Motor neuron (in vitro differentiated cells): ENCODE measurements around the gene FURIN. TPM values are rescaled to one million over a fixed set of nuclear protein-coding genes. Genes with fewer than 3 reads are reported as not detected.

Source experiments
- ATAC-seq, 8 experiments: fragments of 200-7000 bp; cut with Tn5 transposase; replicated peaks in 6 of 8; 2 replicates each; pipeline ENCODE4 v1.8.0; 2021; ENCODE audit warnings: mild to moderate bottlenecking in 8 of 8, moderate library complexity in 8 of 8
- H3K27ac ChIP-seq, 2 donors: fragments of 250-450 bp; sonication (Bioruptor Pico); 2 replicates each; pipeline ENCODE4 v1.9.0; 2021; ENCODE audit warnings: antibody characterized with exemption in 2 of 2, mild to moderate bottlenecking in 2 of 2, moderate library complexity in 1 of 2
- H3K4me1 ChIP-seq, 2 donors: fragments of 250-450 bp; sonication (Bioruptor Pico); replicated peaks in 1 of 2; 2 replicates each; pipeline ENCODE4 v1.6.1; 2021; ENCODE audit warnings: antibody characterized with exemption in 2 of 2, mild to moderate bottlenecking in 2 of 2, moderate library complexity in 1 of 2
- H3K4me3 ChIP-seq, 5 donors: fragments of 250-450 bp; sonication (Bioruptor Pico); 2 replicates each; pipeline ENCODE4 v1.9.0; 2021; ENCODE audit warnings: antibody characterized with exemption in 5 of 5, mild to moderate bottlenecking in 5 of 5, moderate library complexity in 4 of 5
- WGBS, 10 experiments: fragments of 450-650 bp; shearing (Covaris generic); methylation state at CpG; one replicate each; pipeline ENCODE4 v1.0.0; 2022; 5-methylcytosine and 5-hydroxymethylcytosine counted together
- in situ Hi-C, 9 experiments: fragments of 400-800 bp; cut with MboI; loops; one replicate each; pipeline ENCODE4 v1.15.0; 2021; ENCODE audit warnings: low sequenced_read_pairs in 9 of 9, low pct_unique_long_range_greater_than_20kb in 2 of 9; ENCODE audit not compliant: unreplicated experiment in 9 of 9
- total RNA-seq, 8 experiments: library from RNA; unstranded; fragments of 300-600 nt; gene quantifications; 2 replicates each; pipeline versions ENCODE4 v1.2.3 to v1.2.4, GENCODE V29; 2022

Gene FURIN
- total RNA-seq, 8 experiments from 2014 or later = 4.6 to 32.3 (median 14.7) TPM

DNA sequence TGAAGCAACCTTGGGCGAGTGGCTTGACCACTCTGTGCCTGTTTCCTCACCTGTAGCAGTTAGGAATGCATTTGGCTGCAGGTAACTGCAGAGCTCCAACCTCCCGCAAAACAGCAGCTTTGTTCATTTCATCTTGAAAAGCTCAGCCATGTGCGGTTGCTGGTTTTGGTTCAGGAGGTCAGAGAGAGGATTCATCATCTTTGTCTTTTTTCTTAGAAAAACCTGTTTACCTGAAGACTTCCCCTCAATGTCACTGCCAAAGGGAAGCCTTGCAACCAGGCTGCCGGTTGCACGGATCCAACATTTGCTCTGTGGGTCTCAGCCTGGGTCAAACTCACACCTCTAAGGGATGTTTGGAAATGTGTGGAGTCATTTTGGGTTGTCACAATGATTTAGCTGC is 16.4 kb upstream of the FURIN start:
- no peak for ATAC-seq
- WGBS, 10 experiments = 20 to 94% (median 62%) methylated on average over 1 to 5 of the region's 5 CpGs
- Histone ChIP-seq H3K4me3 (no peak overlapping the region), H3K4me1 (no peaks in the 10 kb centered on the region), H3K27ac (no peak overlapping the region)
- in situ Hi-C loops = loop anchor here in 1 of 9 experiments (25.0 kb wide), 1 partner anchor 190 kb away; no protein-coding TSS in a partner anchor

GRCh38 chr15:90855139-90855538 is 13.2 kb upstream of the FURIN start:
- Histone ChIP-seq H3K27ac (no peak overlapping the region), H3K4me3 (no peak overlapping the region), H3K4me1 (no peaks in the 10 kb centered on the region)
- no peak for ATAC-seq
- WGBS, 10 experiments = 51 to 100% (median 80%) methylated on average over 1 to 6 of the region's 9 CpGs; no CpG with 5 or more reads in 3 of the 10 experiments
- in situ Hi-C loops = loop anchor here in 1 of 9 experiments (25.0 kb wide), 1 partner anchor 193 kb away; no protein-coding TSS in a partner anchor

GRCh38 chr15:90857337-90857736 is 11.1 kb upstream of the FURIN start:
- no peaks in the 10 kb centered on the region for H3K4me1 ChIP-seq
- WGBS, 10 experiments = 55 to 96% (median 82%) methylated on average over 1 to 7 of the region's 8 CpGs; no CpG with 5 or more reads in 3 of the 10 experiments
- H3K4me3 ChIP-seq = no peak overlapping the region
- in situ Hi-C loops = loop anchor here in 1 of 9 experiments (25.0 kb wide), 1 partner anchor 195 kb away; no protein-coding TSS in a partner anchor
- ATAC-seq = no peak
- H3K27ac ChIP-seq = no peak overlapping the region

- Histone ChIP-seq H3K27ac (no peak overlapping the region), H3K4me1 (no peaks in the 10 kb centered on the region), H3K4me3 (no peak overlapping the region)
- WGBS, 10 experiments = 60 to 100% (median 93%) methylated on average over 1 to 7 of the region's 8 CpGs; no CpG with 5 or more reads in 2 of the 10 experiments
- in situ Hi-C loops = loop anchor here in 1 of 9 experiments (25.0 kb wide), 1 partner anchor 196 kb away; no protein-coding TSS in a partner anchor
- ATAC-seq = no peak
Observed at GRCh38 chr15:90857883-90858443, 10.4 kb upstream of the FURIN start.

DNA sequence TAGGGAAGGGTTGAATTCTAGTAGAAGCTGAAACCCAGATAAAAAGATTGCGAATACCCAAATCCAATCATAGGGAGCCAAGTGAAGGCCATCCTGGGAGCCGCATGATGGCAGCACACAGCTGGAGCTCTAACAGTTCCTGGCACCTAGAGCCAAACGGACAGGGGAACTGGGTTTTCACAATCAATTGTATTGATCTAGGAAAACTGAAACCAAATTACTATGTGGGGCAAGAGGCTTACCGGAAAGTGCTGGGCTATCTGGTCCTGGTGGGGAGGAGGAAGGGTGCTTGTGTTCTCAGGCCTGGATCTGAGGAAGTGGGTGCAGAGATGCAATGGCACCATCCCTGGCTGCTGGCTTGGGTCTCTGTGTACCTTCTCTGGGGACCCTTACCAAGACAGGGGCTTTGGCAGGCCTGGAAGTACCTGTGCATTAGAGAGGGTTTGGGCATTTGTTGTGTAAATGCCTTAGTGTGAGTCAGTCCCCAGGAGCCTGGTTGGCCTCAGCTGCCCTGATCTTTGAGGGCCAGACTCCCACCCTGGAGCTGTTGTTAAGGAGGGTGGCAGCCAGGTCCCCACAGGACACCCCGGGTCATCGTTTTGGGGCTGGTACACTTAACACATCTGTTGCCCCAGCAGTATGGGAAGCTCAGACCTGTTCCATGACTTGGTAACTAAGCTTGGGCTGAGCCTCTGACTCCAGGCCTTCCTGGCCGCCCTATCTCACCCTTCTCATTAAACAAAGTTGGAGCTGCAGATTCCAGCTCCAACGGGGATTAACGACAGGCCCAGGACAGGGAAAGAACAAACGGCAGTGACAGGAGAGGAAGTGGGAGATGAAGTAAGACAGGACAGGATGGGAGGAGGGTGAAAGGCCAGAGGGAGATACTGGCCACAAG is 8.9 kb upstream of the FURIN start:
- WGBS, 10 experiments = 40 to 93% (median 67%) methylated on average over 1 to 4 of the region's 10 CpGs; no CpG with 5 or more reads in 2 of the 10 experiments
- in situ Hi-C loops = loop anchor here in 1 of 9 experiments (25.0 kb wide), 1 partner anchor 197 kb away; no protein-coding TSS in a partner anchor
- no peak overlapping the region for H3K27ac ChIP-seq
- H3K4me1 ChIP-seq = no peaks in the 10 kb centered on the region
- no peak for ATAC-seq
- no peak overlapping the region for H3K4me3 ChIP-seq

DNA sequence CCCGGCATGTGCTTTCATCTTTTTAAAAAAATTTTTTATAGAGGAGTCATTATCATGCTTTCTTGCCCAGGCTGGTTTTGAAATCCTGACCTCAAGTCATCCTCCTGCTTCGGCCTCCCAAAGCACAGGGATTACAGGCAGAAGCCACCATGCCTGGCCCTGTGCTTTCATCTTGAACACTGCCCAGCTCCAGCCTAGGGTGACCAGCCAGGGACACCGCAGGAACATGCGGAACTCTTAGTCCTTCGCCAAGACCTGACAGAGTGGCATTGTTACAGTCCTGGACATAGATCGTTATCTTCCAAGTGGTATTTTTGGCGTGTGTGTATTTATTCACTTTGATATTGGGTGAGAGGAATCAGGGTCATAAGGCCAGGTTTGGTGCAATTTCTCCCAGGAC is 7.9 kb upstream of the FURIN start:
- H3K4me1 ChIP-seq = no peaks in the 10 kb centered on the region
- H3K4me3 ChIP-seq = no peak overlapping the region
- no peak for ATAC-seq
- WGBS, 10 experiments = 78 to 100% (median 100%) methylated on average over 1 to 6 of the region's 7 CpGs; no CpG with 5 or more reads in 4 of the 10 experiments
- H3K27ac ChIP-seq = no peak overlapping the region
- in situ Hi-C loops = loop anchor here in 1 of 9 experiments (25.0 kb wide), 1 partner anchor 198 kb away; no protein-coding TSS in a partner anchor

DNA sequence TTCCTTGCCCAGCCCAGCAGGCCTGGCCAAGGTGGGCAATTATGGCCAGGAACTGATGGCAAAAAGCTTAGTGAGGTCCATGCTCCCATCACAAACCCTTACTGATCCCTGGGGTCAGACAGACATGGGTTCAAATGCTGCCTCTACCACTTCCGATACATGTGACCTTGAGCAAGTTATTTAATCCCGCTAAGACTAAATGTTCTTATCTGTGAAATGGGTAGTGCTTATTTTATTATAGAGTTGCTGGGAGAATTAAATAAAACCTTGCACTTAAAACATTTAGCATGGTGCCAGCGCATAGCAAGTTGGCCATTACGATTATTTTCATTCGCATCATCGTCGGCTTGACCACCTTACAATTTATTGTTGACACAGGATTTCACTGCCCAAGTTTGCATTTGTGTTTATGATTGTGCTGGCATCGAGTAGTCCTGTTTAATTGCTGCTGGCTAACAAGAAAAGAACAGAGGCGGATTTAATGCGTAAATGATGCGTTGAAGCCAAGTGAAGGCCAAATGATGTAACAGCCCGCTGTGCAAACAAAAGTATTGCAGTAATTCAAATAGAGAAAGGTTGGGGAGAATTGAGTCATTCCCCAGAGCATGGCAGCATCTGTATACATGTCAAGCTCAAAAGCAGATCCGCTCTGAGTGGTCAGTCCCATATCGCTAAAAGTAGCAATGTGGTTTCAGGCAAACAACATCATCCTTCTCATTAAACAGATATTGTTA is 7.3 kb upstream of the FURIN start:
- H3K4me1 ChIP-seq = no peaks in the 10 kb centered on the region
- ATAC-seq = peak in 6 of 8 experiments; percentile 20 to 90 (median 64)
- WGBS, 10 experiments = 20 to 94% (median 83%) methylated on average over 1 to 14 of the region's 14 CpGs
- H3K4me3 ChIP-seq = no peak overlapping the region
- H3K27ac ChIP-seq = no peak overlapping the region
- in situ Hi-C loops = loop anchor here in 1 of 9 experiments (25.0 kb wide), 1 partner anchor 199 kb away; no protein-coding TSS in a partner anchor

GRCh38 chr15:90862487-90862886 is 5.9 kb upstream of the FURIN start:
- Histone ChIP-seq H3K4me3 (no peak overlapping the region), H3K27ac (no peak overlapping the region), H3K4me1 (no peaks in the 10 kb centered on the region)
- no peak for ATAC-seq
- 78 to 100% (median 97%) methylated on average over 1 to 5 of the region's 6 CpGs; no CpG with 5 or more reads in 4 of the 10 experiments for WGBS, 10 experiments
- in situ Hi-C loops = loop anchor here in 1 of 9 experiments (25.0 kb wide), 1 partner anchor 200 kb away; no protein-coding TSS in a partner anchor

- peak in 3 of 8 experiments; percentile 83 to 97 (median 96) for ATAC-seq
Observed at GRCh38 chr15:90862964-90863778, 5.2 kb upstream of the FURIN start.

DNA sequence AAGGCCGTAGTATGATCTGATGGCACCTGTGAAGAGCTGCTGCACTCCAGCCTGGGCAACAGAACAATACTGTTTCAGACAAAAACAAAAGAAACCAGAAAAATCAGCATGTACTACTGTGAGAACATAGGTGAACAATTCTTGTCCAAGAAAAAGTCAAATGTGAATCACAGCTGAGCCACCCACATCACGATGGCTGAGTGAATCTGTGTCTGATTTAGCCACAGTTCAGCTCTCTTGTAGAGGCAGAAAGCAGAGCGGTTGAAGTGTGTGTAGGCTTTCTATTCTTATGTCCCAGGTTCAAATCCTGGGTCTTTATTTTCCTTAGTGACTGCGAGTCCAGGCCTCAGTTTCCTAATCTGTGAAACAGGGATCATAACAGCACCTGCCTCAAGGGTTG is 4.4 kb upstream of the FURIN start:
- Histone ChIP-seq H3K4me1 (peaks cover under 1% of the 10 kb centered on the region in 2 donors), H3K27ac (no peak overlapping the region), H3K4me3 (no peak overlapping the region)
- in situ Hi-C loops = loop anchor here in 1 of 9 experiments (25.0 kb wide), 1 partner anchor 202 kb away; no protein-coding TSS in a partner anchor
- no peak for ATAC-seq
- WGBS, 10 experiments = 43 to 100% (median 96%) methylated on average over 1 to 3 of the region's 4 CpGs; no CpG with 5 or more reads in 2 of the 10 experiments

More at GRCh38 chr15:90862964-90863778, 5.2 kb upstream of the FURIN start:
- Histone ChIP-seq H3K27ac (no peak overlapping the region), H3K4me3 (no peak overlapping the region), H3K4me1 (no peaks in the 10 kb centered on the region)
- 0 to 100% (median 54%) methylated on average over 1 to 3 of the region's 5 CpGs; no CpG with 5 or more reads in 4 of the 10 experiments for WGBS, 10 experiments
- in situ Hi-C loops = loop anchor here in 1 of 9 experiments (25.0 kb wide), 1 partner anchor 201 kb away; no protein-coding TSS in a partner anchor

GRCh38 chr15:90864507-90864906 is 3.9 kb upstream of the FURIN start:
- Histone ChIP-seq H3K4me1 (peaks cover 4 to 6% of the 10 kb centered on the region in 2 donors), H3K4me3 (no peak overlapping the region), H3K27ac (no peak overlapping the region)
- in situ Hi-C loops = loop anchor here in 1 of 9 experiments (25.0 kb wide), 1 partner anchor 202 kb away; no protein-coding TSS in a partner anchor
- 57 to 100% (median 93%) methylated on average over 1 to 4 of the region's 10 CpGs; no CpG with 5 or more reads in 6 of the 10 experiments for WGBS, 10 experiments
- no peak for ATAC-seq
